Renal cortical epithelial cell (primary cell): Measurements from ENCODE around the gene PTH2R. TPM values are rescaled to one million over a fixed set of nuclear protein-coding genes. Genes with fewer than 3 reads are reported as not detected.
"Not testable (repeated sequence)": the region's sequence is repeated elsewhere in the genome, so short reads cannot be mapped to it uniquely, and the experiment has no call there.

Experiments
- DNase-seq: peaks from one replicate; pipeline ENCODE4 v3.0.0-alpha.2; 2011; ENCODE audit warnings: low read depth
- total RNA-seq: library from RNA; depleted of rRNA; stranded (reverse); fragments of >200 nt; gene quantifications from 2 replicates; pipeline ENCODE4 v1.2.3, GENCODE V29; 2014

The PTH2R gene
- total RNA-seq: 0.17 and 3.2 TPM in 2 replicates

- no peak for DNase-seq
Measured at GRCh38 chr2:208406474-208407451, at the start of gene PTH2R. PTH2R (plus strand) TSS chr2:208406792; CDS start chr2:208407044, 252 bp downstream.

GRCh38 chr2:208356846-208357574 lies 49.6 kb upstream of the PTH2R start:
- DNase-seq: peak; percentile 54

GRCh38 chr2:208358758-208359631 lies 47.6 kb upstream of the PTH2R start:
- DNase-seq: no peak

- DNase-seq: no peak
Measured at GRCh38 chr2:208359632-208359986, 47.0 kb upstream of the PTH2R start.

- DNase-seq: no peak
Measured at GRCh38 chr2:208360259-208361076, 46.1 kb upstream of the PTH2R start.

GRCh38 chr2:208361077-208361441 lies 45.5 kb upstream of the PTH2R start:
- no peak for DNase-seq

GRCh38 chr2:208363485-208363884 lies 43.1 kb upstream of the PTH2R start:
- peak; percentile 74 for DNase-seq

- no peak for DNase-seq
Measured at GRCh38 chr2:208366215-208367127, 40.1 kb upstream of the PTH2R start.

- DNase-seq: peak; percentile 95
Measured at GRCh38 chr2:208369091-208369490, 37.5 kb upstream of the PTH2R start.

GRCh38 chr2:208370881-208371633 lies 35.5 kb upstream of the PTH2R start:
- DNase-seq: peak; percentile 13

GRCh38 chr2:208371634-208371935 lies 35.0 kb upstream of the PTH2R start:
- DNase-seq: peak; percentile 16

- peak; percentile 58 for DNase-seq
Measured at GRCh38 chr2:208373460-208374089, 33.0 kb upstream of the PTH2R start.

- DNase-seq: no peak
Measured at GRCh38 chr2:208375491-208376068, 31.0 kb upstream of the PTH2R start.

- DNase-seq: not testable (repeated sequence)
Measured at GRCh38 chr2:208377344-208377860, 29.2 kb upstream of the PTH2R start.

- peak; percentile 55 for DNase-seq
Measured at GRCh38 chr2:208379192-208379591, 27.4 kb upstream of the PTH2R start.

- no peak for DNase-seq
Measured at GRCh38 chr2:208384637-208385036, 22.0 kb upstream of the PTH2R start.

GRCh38 chr2:208386541-208386940 lies 20.1 kb upstream of the PTH2R start:
- DNase-seq: no peak

- DNase-seq: no peak
Measured at GRCh38 chr2:208389940-208390339, 16.7 kb upstream of the PTH2R start.
